NCI-H1436 treated with DMSO at 0.1 percent for 48 hours (cell line): ENCODE measurements around the gene MRPS33.
"Not testable (repeated sequence)": the region's sequence is repeated elsewhere in the genome, so short reads cannot be mapped to it uniquely, and the experiment has no call there.

Experiments
- DNase-seq: peaks from one replicate; lab custom pipeline; 2025; lab: John Stamatoyannopoulos, UW

MRPS33 gene

GRCh38 chr7:141014524-141015395 is at the start of gene MRPS33:
Gene MRPS33 (minus strand): TSS chr7:141014952. CDS start chr7:141010633, 4,319 bp downstream.
- DNase-seq, result peak; percentile 87

- no peak for DNase-seq
Measured at GRCh38 chr7:141057788-141058187, 43.0 kb upstream of the MRPS33 start.

GRCh38 chr7:141055146-141055545 is 40.4 kb upstream of the MRPS33 start:
- DNase-seq, result no peak

DNA sequence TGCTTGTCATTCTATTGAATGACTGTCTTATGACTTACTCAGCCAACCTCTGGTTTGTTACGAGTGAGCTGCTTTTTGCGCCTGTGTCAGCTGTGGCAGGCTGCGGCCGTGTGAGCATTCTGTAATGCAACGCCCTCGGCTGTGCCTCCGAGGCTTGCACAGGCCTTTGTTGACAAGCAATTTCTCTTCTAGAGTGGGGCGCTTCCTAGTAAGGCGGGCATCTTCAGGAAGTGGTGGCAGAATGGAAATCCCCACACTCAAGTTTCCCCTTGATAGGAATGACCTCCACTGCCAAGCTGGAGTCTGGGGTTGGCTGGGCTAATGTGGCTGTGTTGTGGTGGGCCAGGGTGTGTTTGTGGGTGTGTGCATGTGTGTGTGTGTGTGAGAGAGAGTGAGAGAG is 38.9 kb upstream of the MRPS33 start:
- no peak for DNase-seq

DNA sequence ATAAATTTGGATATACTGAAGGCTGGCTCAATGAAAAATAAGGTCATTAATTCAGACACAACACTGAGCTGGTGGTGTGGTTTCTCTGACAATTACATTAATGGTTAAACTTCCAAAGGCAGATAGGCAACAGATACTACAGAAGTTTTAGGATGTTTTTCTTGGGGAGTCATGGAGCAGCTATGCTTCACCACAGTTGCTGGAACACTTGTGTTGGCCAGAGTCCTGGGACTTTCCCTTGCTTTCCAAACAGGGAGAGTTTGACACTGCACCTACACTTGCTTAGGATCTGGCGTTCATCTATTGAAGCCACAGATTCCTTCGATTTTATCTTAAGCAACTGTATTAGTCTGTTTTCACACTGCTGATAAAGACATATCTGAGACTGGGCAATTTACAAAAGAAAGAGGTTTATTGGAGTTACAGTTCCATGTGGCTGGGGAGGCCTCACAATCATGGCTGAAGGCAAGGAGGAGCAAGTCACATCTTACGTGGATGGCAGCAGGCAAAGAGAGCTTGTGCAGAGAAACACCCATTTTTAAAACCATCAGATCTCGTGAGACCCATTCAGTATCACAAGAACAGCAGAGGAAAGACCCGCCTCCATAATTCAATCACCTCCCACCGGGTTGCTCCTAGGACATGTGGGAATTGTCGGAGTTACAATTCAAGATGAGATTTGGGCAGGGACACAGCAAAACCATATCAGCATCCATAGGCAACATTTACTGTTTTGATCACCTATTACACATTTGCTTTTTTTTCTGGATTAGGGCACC is 31.3 kb upstream of the MRPS33 start:
- no peak for DNase-seq

GRCh38 chr7:141045126-141045841 is 30.5 kb upstream of the MRPS33 start:
- no peak for DNase-seq

GRCh38 chr7:141043616-141044015 is 28.9 kb upstream of the MRPS33 start:
- no peak for DNase-seq

DNA sequence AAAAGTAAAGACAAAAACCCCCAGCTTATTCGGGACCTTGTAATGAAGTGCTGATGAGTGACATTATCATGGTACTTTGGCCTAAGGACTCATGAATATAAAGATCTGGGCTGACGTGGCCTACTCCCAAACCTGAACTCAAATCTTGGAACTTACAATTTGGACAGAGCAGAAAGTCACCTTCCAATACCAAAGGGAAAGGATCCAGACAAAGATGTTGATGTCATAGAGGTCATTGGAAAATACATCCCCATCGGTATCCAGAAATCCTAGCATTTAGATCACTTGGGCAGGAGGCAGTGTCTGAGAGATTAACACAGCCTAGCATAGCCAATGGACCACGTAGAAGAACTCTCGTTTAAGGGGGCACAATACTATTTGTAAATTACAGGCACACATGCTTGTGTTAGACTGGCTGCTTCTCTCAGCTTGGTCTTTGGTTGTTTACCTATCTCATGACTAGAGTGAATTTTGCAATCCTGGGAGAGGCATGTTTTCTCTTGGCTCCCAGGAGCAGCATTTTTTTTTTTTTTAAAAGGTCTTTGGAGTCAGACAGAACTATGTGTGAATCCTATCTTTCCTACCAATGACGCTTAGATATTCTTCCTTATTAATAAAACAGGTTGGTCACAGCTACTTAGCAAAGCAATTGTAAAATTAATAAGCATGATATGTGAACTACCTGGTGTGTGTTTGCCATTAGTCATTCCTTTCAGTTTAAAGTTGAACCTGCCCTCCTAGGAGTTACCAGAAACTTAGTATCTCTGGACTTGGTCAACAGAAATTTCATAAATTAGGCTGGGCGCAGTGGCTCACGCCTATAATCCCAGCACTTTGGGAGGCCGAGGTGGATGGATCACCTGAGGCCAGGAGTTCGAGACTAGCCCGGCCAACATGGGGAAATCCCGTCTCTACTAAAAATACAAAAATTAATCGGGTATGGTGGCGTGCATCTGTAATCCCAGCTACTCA is 27.8 kb upstream of the MRPS33 start:
- DNase-seq, result no peak

DNA sequence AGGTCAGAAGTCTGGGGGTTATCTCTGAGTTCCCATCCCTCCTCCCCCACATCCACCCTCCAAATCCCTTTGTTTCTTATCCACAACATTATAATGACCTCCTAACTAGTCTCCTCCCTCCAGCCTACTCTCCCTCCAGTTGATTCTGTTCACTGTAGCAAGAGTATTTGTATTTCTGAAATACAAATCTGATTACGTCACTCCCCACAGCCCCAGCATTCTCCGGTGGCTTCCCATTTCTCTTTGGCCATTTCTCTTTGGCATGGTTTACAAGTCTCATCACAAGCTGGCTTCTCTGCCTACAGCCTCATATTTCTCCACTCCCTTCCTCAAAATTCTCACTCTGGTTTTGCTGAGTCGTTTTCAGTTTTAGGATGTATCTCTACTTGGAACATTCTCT is 24.6 kb upstream of the MRPS33 start:
- DNase-seq, result no peak

DNA sequence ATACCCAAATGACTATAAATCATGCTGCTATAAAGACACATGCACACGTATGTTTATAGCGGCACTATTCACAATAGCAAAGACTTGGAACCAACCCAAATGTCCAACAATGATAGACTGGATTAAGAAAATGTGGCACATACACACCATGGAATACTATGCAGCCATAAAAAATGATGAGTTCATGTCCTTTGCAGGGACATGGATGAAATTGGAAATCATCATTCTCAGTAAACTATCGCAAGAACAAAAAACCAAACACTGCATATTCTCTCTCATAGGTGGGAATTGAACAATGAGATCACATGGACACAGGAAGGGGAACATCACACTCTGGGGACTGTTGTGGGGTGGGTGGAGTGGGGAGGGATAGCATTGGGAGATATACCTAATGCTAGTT is 23.3 kb upstream of the MRPS33 start:
- DNase-seq, result not testable (repeated sequence)

- not testable (repeated sequence) for DNase-seq
Measured at GRCh38 chr7:141032539-141033323, 18.0 kb upstream of the MRPS33 start.

GRCh38 chr7:141028767-141029166 is 14.0 kb upstream of the MRPS33 start:
- DNase-seq, result no peak

DNA sequence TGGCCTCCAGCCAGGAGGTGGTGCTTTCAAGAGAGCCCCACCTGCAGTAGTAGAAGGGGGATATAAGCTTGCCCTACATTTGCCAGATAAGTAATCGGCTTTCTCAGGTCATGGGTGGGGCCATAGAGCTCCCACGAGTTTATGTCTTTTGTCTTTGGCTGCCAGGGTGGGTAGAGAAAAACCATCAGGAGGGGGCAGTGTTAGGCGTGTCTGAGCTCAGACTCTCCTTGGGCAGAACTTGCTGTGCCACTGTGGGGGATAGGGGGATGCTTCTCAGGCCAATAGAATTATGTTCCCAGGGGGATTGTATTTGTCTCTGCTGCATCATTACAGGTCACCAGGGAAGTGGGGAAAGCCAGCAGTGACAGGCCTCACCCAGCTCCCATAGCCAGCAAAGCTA is 12.3 kb upstream of the MRPS33 start:
- DNase-seq, result no peak

DNA sequence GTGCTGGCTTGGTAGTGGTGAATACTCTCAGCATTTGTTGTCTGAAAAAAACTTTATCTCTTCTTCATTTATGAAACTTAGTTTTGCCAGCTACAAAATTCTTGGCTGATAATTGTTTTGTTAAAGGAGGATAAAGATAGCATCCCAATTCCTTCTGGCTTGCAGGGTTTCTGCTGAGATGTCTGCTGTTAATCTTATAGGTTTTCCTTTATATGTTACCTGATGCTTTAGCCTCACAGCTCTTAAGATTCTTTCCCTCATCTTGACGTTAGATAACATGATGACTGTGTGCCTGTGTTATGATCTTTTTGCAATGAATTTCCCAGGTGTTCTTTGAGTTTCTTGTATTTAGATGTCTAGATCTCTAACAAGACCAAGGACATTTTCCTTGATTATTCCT is 9.9 kb upstream of the MRPS33 start:
- no peak for DNase-seq

DNA sequence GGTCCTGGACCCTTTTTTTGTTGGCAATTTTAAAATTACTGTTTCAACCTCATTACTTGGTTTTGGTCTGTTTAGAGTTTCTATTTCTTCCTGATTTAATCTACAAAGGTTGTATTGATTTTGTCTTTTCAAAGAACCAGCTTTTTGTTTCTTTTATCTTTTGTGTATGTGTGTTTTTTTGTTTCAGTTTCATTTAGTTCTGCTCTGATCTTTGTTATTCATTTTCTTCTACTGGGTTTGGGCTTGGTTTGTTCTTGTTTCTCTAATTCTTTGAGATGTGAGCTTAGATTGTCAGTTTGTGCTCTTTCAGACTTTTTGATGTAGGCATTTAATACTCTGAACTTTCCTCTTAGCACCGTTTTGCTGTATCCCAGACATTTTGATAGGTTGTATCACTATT is 8.5 kb upstream of the MRPS33 start:
- DNase-seq, result no peak

GRCh38 chr7:141017555-141017954 is 2.8 kb upstream of the MRPS33 start:
- DNase-seq, result no peak

GRCh38 chr7:141016349-141016748 is 1.6 kb upstream of the MRPS33 start:
- DNase-seq, result no peak

GRCh38 chr7:141014125-141014523 is 628 bp downstream of the MRPS33 start:
- DNase-seq, result no peak

DNA sequence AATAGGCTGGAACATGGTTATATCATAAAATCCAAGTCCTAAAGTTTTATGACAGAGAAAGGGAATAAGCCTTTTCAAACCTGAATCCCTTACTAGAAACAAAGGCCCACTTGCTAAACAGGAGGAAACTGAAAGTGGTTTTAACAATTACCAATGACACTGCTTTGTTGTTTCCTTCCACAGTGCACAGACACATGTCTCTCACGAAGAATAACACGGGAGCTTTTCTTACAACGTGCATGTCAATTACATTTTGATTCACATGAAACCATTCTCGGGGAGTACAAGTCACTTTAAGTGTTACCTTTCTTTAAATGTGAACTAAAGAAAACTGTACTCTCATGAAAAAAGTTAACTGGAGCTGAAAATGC is 1.4 kb downstream of the MRPS33 start:
- DNase-seq, result no peak

- no peak for DNase-seq
Measured at GRCh38 chr7:141012696-141013344, 1.9 kb downstream of the MRPS33 start.
